ENCODE data around the gene SRRD.

DNA sequence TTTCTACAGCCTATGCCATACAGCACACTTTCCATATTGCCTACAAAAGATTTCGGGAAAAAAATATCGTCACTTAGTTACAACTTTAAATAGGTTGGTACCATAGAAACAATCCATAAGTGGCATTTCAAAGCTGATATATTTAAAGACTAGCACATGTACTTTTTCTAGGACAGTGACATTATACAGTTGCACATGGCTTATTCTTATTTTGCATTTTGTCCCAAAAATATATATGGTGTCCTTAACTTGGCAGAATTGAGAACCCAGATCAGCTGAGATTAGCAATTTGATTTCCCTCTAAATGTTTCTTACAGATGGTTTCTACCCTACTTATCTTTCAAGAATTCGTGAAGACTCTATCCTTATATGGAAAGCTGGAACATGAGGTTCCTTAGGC is 32.3 kb downstream of the SRRD start:
- TF ChIP-seq, protein P1, sequence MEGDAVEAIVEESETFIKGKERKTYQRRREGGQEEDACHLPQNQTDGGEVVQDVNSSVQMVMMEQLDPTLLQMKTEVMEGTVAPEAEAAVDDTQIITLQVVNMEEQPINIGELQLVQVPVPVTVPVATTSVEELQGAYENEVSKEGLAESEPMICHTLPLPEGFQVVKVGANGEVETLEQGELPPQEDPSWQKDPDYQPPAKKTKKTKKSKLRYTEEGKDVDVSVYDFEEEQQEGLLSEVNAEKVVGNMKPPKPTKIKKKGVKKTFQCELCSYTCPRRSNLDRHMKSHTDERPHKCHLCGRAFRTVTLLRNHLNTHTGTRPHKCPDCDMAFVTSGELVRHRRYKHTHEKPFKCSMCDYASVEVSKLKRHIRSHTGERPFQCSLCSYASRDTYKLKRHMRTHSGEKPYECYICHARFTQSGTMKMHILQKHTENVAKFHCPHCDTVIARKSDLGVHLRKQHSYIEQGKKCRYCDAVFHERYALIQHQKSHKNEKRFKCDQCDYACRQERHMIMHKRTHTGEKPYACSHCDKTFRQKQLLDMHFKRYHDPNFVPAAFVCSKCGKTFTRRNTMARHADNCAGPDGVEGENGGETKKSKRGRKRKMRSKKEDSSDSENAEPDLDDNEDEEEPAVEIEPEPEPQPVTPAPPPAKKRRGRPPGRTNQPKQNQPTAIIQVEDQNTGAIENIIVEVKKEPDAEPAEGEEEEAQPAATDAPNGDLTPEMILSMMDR (IDR thresholded peaks at IDR 0.05; ENCODE audit: insufficient read depth, low read depth, low read length): no peak
- TF ChIP-seq EZH2 (IDR thresholded peaks at IDR 0.05; ENCODE audit: insufficient read depth, low read length): no peak

Measured in astrocyte (in vitro differentiated cells and primary cell).